Measurements from ENCODE around the gene KIAA1671. TPM values are rescaled to one million over a fixed set of nuclear protein-coding genes. Genes with fewer than 3 reads are reported as not detected.

KIAA1671 gene
- total RNA-seq, 1 experiment from 2014 or later = 12.8 TPM

DNA sequence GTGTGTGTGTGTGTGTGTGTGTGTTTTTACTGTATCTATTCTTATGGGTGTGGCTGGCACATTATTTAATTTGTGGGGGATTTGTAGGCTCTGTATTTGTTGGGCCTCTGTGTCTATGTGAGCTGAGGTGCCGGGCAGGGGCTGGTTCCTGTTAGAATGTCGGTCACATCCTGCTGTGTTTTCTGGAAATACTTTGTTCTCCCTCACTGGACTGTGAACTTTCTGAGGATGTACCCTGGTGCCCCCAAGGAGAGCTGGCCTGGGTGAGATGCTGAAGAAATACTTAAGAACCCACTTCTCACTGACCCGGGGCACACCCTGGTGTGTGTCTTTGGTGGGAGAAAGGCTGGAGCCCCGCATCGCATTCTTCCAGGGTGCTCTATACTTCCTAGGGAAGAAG, 28.6 kb downstream of the KIAA1671 start:
- Histone ChIP-seq H3K9me3 (ENCODE audit: low read depth, low read length, poor library complexity, severe bottlenecking) (no peaks in the 10 kb centered on the region), H3K4me1 (ENCODE audit: insufficient read depth, low read length, poor library complexity, severe bottlenecking) (no peaks in the 10 kb centered on the region), H3K36me3 (ENCODE audit: insufficient read depth, low read length, poor library complexity, severe bottlenecking) (no peaks in the 10 kb centered on the region), H3K4me3 (ENCODE audit: low read depth, low read length, poor library complexity, severe bottlenecking) (no peak overlapping the region), H3K27ac (ENCODE audit: low read depth, low read length, poor library complexity, severe bottlenecking) (no peak overlapping the region), H3K27me3 (replicated peaks; ENCODE audit: insufficient read depth, low read depth, low read length, poor library complexity) (no peaks in the 10 kb centered on the region)
- ChIA-PET CTCF (no interaction called here), POLR2A (ENCODE audit: low non-redundant PET) (no interaction called here)
- no peak for DNase-seq (ENCODE audit: low spot score)
- TF ChIP-seq EZH2 (IDR thresholded peaks at IDR 0.05; ENCODE audit: borderline replicate concordance, low read depth, low read length, poor library complexity, severe bottlenecking) = no peak
- TF ChIP-seq, protein P1, sequence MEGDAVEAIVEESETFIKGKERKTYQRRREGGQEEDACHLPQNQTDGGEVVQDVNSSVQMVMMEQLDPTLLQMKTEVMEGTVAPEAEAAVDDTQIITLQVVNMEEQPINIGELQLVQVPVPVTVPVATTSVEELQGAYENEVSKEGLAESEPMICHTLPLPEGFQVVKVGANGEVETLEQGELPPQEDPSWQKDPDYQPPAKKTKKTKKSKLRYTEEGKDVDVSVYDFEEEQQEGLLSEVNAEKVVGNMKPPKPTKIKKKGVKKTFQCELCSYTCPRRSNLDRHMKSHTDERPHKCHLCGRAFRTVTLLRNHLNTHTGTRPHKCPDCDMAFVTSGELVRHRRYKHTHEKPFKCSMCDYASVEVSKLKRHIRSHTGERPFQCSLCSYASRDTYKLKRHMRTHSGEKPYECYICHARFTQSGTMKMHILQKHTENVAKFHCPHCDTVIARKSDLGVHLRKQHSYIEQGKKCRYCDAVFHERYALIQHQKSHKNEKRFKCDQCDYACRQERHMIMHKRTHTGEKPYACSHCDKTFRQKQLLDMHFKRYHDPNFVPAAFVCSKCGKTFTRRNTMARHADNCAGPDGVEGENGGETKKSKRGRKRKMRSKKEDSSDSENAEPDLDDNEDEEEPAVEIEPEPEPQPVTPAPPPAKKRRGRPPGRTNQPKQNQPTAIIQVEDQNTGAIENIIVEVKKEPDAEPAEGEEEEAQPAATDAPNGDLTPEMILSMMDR (conservative IDR thresholded peaks at IDR 0.05; ENCODE audit: low read depth, low read length) = no peak
- no TSS peak for BruUV-seq (replicated peaks)
- intact Hi-C loops (cut with micrococcal nuclease; ENCODE audit: unreplicated experiment) = no loop called here

GRCh38 chr22:24981656-24982055, 29.1 kb downstream of the KIAA1671 start:
- Histone ChIP-seq H3K4me3 (ENCODE audit: low read depth, low read length, poor library complexity, severe bottlenecking) (no peak overlapping the region), H3K36me3 (ENCODE audit: insufficient read depth, low read length, poor library complexity, severe bottlenecking) (no peaks in the 10 kb centered on the region), H3K27me3 (replicated peaks; ENCODE audit: insufficient read depth, low read depth, low read length, poor library complexity) (no peaks in the 10 kb centered on the region), H3K9me3 (ENCODE audit: low read depth, low read length, poor library complexity, severe bottlenecking) (no peaks in the 10 kb centered on the region), H3K4me1 (ENCODE audit: insufficient read depth, low read length, poor library complexity, severe bottlenecking) (no peaks in the 10 kb centered on the region), H3K27ac (ENCODE audit: low read depth, low read length, poor library complexity, severe bottlenecking) (no peak overlapping the region)
- no peak for DNase-seq (ENCODE audit: low spot score)
- POLR2A ChIA-PET (ENCODE audit: low non-redundant PET) = no interaction called here
- CTCF ChIA-PET = no interaction called here
- BruUV-seq (replicated peaks) = no TSS peak
- TF ChIP-seq, protein P1 (conservative IDR thresholded peaks at IDR 0.05; ENCODE audit: low read depth, low read length) = no peak
- no peak for TF ChIP-seq EZH2 (IDR thresholded peaks at IDR 0.05; ENCODE audit: borderline replicate concordance, low read depth, low read length, poor library complexity, severe bottlenecking)
- intact Hi-C loops (cut with micrococcal nuclease; ENCODE audit: unreplicated experiment) = no loop called here

DNA sequence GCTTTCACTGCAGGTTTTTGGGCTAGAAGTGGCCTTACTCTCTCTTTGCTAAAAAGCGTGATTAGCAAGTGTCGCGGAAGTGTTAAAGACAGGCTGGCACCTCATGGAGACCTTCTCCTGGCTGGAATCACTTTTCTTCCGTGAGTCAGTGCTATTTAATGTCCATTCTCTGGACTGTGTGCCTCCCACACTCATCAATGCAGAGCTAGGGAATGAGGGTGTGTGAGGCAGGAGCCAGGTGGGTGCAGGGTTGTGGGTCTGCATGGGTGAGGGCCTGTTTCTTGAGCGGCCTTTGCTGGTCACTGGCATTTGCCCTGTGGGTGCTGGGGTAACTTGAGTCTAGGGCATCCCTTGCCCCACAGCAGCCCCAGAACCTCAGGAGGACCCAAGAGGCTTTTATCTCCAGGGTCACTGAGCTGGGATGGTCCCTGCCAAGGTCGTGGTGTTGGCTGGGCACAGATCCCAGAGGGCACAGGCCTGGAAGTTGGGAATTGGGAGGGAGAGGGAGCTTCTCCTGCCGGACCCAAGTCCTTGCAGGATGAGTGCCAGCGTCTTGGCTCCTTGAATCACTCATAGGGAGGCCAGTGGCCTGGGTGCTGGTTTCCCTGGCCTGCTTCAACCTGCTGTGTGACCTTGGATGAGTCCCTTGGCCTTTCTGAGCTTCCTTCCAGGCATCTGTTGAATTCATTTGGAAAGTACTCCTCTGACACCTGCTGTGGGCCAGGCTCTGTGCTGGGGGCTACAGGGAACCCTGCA, 30.0 kb downstream of the KIAA1671 start:
- Histone ChIP-seq H3K9me3 (ENCODE audit: low read depth, low read length, poor library complexity, severe bottlenecking) (no peaks in the 10 kb centered on the region), H3K4me1 (ENCODE audit: insufficient read depth, low read length, poor library complexity, severe bottlenecking) (no peaks in the 10 kb centered on the region), H3K4me3 (ENCODE audit: low read depth, low read length, poor library complexity, severe bottlenecking) (no peak overlapping the region), H3K27me3 (replicated peaks; ENCODE audit: insufficient read depth, low read depth, low read length, poor library complexity) (no peaks in the 10 kb centered on the region), H3K36me3 (ENCODE audit: insufficient read depth, low read length, poor library complexity, severe bottlenecking) (no peaks in the 10 kb centered on the region), H3K27ac (ENCODE audit: low read depth, low read length, poor library complexity, severe bottlenecking) (no peak overlapping the region)
- TF ChIP-seq, protein P1 (conservative IDR thresholded peaks at IDR 0.05; ENCODE audit: low read depth, low read length) = no peak
- no peak for TF ChIP-seq EZH2 (IDR thresholded peaks at IDR 0.05; ENCODE audit: borderline replicate concordance, low read depth, low read length, poor library complexity, severe bottlenecking)
- no TSS peak for BruUV-seq (replicated peaks)
- ChIA-PET CTCF (no interaction called here), POLR2A (ENCODE audit: low non-redundant PET) (no interaction called here)
- no peak for DNase-seq (ENCODE audit: low spot score)
- intact Hi-C loops (cut with micrococcal nuclease; ENCODE audit: unreplicated experiment) = no loop called here

Measured in A673 (cell line).